ENCODE data around the gene NDUFB4.
A peak's percentile ranks its signal among the peaks of the same experiment; 100 is the strongest.
"Not testable (repeated sequence)": the region's sequence is repeated elsewhere in the genome, so short reads cannot be mapped to it uniquely, and the experiment has no call there.

NDUFB4 gene

GRCh38 chr3:120572027-120572426 is 24.1 kb upstream of the NDUFB4 start:
- DNase-seq = no peak

GRCh38 chr3:120587332-120587975 is 8.7 kb upstream of the NDUFB4 start:
- DNase-seq = no peak

GRCh38 chr3:120595788-120596115 is 384 bp upstream of the NDUFB4 start:
- DNase-seq = no peak

GRCh38 chr3:120596853-120597223 is 702 bp downstream of the NDUFB4 start:
- no peak for DNase-seq

GRCh38 chr3:120597445-120598049 is 1.4 kb downstream of the NDUFB4 start:
- peak; percentile 37 for DNase-seq

GRCh38 chr3:120599211-120599610 is 3.1 kb downstream of the NDUFB4 start:
- DNase-seq = no peak

- no peak for DNase-seq
Observed at GRCh38 chr3:120601554-120601953, 5.4 kb downstream of the NDUFB4 start.

- DNase-seq = no peak
Observed at GRCh38 chr3:120602682-120603081, 6.5 kb downstream of the NDUFB4 start.

- no peak for DNase-seq
Observed at GRCh38 chr3:120604382-120604781, 8.2 kb downstream of the NDUFB4 start.

GRCh38 chr3:120604784-120605183 is 8.6 kb downstream of the NDUFB4 start:
- DNase-seq = no peak

- DNase-seq = no peak
Observed at GRCh38 chr3:120608506-120608905, 12.4 kb downstream of the NDUFB4 start.

GRCh38 chr3:120614765-120615164 is 18.6 kb downstream of the NDUFB4 start:
- DNase-seq = no peak

- DNase-seq = no peak
Observed at GRCh38 chr3:120615847-120616609, 19.9 kb downstream of the NDUFB4 start.

- DNase-seq = not testable (repeated sequence)
Observed at GRCh38 chr3:120616745-120617144, 20.6 kb downstream of the NDUFB4 start.

- DNase-seq = no peak
Observed at GRCh38 chr3:120622457-120622856, 26.3 kb downstream of the NDUFB4 start.

GRCh38 chr3:120622870-120623726 is 27.0 kb downstream of the NDUFB4 start:
- peak; percentile 5 for DNase-seq

GRCh38 chr3:120623727-120624093 is 27.6 kb downstream of the NDUFB4 start:
- DNase-seq = no peak

- no peak for DNase-seq
Observed at GRCh38 chr3:120625159-120625586, 29.0 kb downstream of the NDUFB4 start.

GRCh38 chr3:120634539-120634938 is 38.4 kb downstream of the NDUFB4 start:
- no peak for DNase-seq

GRCh38 chr3:120636795-120637401 is 40.8 kb downstream of the NDUFB4 start:
- DNase-seq = no peak

- DNase-seq = no peak
Observed at GRCh38 chr3:120637851-120638559, 41.9 kb downstream of the NDUFB4 start.

GRCh38 chr3:120638820-120639219 is 42.7 kb downstream of the NDUFB4 start:
- not testable (repeated sequence) for DNase-seq

All from activated CD4-positive, alpha-beta T cell treated with anti-CD3 and anti-CD28 coated beads, Interleukin-2, amount 50 U/mL, for 16 hours (primary cell).